ENCODE data around the gene ELAVL1.
"Not testable (repeated sequence)": the region's sequence is repeated elsewhere in the genome, so short reads cannot be mapped to it uniquely, and the experiment has no call there.

The ELAVL1 gene

GRCh38 chr19:8005534-8006256 is at the start of gene ELAVL1:
Gene ELAVL1 (minus strand): TSS chr19:8005641. CDS start chr19:7991815, 13,826 bp downstream.
- peak; percentile 78 to 86 for DNase-seq (ENCODE audit: extremely low read depth in 1 of 2, low read depth in 1 of 2)

GRCh38 chr19:8054169-8054568 is 48.7 kb upstream of the ELAVL1 start:
- no peak for DNase-seq (ENCODE audit: extremely low read depth in 1 of 2, low read depth in 1 of 2)

GRCh38 chr19:8052464-8052859 is 47.0 kb upstream of the ELAVL1 start, which contains the start of gene CCL25:
Gene CCL25 (plus strand): TSS chr19:8052760. CDS start chr19:8053050, 290 bp downstream.
- no peak for DNase-seq (ENCODE audit: extremely low read depth in 1 of 2, low read depth in 1 of 2)

DNA sequence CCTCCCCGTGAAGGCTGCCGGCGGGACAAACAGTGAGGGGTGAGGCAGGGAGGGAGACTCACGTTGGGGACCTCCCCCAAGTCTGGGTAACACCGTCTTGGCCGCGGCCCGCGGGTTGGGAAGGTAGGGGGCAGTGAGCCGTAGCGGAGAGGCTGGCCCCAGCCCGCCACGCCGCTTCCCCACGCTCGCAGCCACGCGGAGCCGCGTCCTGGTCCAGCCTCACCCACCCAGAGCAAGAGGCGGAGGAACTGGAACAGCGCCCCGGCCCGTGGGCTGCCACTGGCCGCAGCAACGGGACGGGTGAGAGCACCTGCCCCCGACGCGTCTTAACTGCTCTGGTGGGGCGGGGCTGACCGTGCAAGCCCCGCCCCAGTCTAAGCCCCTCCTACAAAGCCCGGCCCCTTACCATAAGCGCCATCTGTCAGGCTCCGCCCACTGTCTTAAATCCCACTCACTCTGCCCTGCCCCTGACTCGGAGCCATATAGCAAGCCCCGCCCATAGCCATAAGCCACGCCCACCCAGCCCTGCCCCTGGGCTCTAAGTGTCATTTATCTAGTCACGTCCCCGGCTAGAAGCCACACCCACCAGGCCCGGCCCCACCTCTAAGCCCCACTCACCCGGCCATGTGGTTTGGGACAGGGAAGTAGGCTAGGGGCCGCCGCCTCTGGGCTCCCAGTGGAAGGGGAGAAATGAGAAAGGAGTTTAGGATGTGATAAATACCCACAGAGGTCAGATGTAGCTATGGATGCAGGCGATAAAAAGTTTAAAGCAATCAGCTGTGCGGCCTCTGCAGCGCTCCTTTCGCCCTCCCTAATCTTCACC is 45.0 kb upstream of the ELAVL1 start:
- peak; percentile 79 to 91 for DNase-seq (ENCODE audit: extremely low read depth in 1 of 2, low read depth in 1 of 2)

DNA sequence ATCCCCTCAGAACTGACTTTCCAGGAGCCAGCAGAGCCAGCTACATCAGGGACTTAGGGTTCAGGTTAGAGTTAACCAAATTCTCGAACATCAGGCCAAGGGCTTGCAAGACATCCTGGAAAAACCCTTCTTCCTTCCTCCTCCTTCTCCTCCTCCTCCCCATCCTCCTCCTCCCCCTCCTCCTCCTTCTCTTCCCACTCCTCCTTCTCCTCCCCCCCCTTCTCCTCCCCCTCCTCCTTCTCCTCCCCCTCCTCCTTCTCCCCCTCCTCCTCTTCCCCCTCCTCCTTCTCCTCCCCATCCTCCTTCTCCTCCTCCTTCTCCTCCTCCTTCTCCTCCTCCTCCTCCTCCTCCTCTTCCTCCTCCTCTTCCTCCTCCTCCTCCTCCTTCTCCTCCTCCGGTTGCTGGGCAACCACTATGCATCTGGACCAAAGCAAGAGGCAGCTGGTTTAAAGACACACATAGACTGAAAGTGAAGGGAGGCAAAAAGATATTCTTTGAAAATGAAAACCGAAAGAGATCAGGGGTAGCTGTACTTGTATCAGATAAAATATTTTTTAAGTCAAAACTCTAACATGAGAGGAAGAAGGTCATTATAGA is 41.2 kb upstream of the ELAVL1 start:
- DNase-seq (ENCODE audit: extremely low read depth in 1 of 2, low read depth in 1 of 2): no peak

- no peak for DNase-seq (ENCODE audit: extremely low read depth in 1 of 2, low read depth in 1 of 2)
Measured at GRCh38 chr19:8045872-8046568, 40.6 kb upstream of the ELAVL1 start.

- no peak for DNase-seq (ENCODE audit: extremely low read depth in 1 of 2, low read depth in 1 of 2)
Measured at GRCh38 chr19:8044018-8044417, 38.6 kb upstream of the ELAVL1 start.

DNA sequence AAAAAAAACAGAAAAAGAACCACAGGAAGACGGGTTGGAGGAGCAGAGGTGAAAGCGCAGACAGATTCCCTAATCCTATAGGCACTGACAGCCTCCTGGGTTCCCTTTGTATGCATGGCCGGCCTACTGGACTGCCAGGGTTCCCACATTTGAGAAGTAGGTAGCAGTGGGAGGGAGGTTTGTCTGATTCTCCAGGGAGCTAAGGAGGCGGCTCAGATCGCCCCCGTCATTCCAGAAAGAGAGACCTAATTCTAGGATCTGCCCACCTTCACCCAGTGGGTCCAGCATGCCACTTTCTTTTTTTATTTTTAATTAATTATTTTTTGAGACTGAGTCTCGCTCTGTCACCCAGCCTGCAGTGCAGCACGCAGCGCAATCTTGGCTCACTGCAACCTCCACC is 37.5 kb upstream of the ELAVL1 start:
- no peak for DNase-seq (ENCODE audit: extremely low read depth in 1 of 2, low read depth in 1 of 2)

DNA sequence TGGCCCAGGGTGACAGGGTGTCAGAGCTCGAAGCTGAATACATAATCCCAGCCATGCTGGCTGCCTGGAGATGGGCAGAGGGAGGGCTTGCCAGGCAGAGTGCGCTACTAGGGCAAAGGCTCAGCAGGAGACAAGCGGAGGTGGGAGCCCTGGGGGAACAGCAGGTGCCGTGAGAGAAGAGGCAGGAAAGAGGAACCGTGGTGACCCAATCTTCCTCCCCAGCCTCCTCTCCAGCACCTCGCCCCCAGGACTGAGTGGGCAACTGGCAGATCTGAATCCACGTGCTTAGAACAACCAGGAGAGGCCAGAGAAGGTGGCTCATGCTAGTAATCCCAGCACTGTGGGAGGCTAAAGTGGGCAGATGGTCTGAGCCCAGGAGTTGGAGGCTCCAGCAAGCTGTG is 36.1 kb upstream of the ELAVL1 start:
- no peak for DNase-seq (ENCODE audit: extremely low read depth in 1 of 2, low read depth in 1 of 2)

- no peak for DNase-seq (ENCODE audit: extremely low read depth in 1 of 2, low read depth in 1 of 2)
Measured at GRCh38 chr19:8039231-8039630, 33.8 kb upstream of the ELAVL1 start.

GRCh38 chr19:8038815-8039214 is 33.4 kb upstream of the ELAVL1 start:
- no peak for DNase-seq (ENCODE audit: extremely low read depth in 1 of 2, low read depth in 1 of 2)

DNA sequence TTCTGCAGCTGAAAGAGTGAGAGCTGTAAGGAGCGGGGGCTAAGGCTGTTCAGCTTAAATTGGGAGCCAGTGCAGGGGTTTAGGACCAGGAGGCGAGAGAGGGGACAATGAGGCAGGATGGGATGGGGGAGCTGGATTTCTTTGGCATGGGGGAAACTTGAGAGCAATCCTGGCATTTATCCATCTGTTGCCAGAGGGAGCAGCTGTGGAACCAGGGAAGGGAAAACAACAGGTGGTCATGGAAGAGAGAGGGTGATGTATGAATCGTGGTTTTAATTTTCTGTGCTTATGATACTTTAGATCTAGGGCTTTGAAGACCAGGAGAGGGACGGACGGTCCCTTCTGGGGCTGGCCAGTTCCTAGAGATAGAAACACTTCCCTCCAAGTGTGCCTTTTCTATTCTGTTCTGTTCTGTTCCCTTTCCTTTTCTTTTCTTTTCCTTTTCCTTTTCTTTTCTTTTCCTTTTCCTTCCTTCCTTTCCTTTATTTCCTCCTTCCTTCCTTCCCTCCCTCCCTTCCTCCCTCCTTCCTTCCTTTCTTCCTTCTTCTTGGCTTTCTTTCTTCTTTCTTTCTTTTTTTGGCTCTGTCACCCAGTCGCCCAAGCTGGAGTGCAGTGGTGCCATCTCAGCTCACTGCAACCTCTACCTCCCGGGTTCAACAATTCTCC is 31.1 kb upstream of the ELAVL1 start:
- DNase-seq (ENCODE audit: extremely low read depth in 1 of 2, low read depth in 1 of 2): no peak

GRCh38 chr19:8034178-8034525 is 28.7 kb upstream of the ELAVL1 start:
- no peak for DNase-seq (ENCODE audit: extremely low read depth in 1 of 2, low read depth in 1 of 2)

DNA sequence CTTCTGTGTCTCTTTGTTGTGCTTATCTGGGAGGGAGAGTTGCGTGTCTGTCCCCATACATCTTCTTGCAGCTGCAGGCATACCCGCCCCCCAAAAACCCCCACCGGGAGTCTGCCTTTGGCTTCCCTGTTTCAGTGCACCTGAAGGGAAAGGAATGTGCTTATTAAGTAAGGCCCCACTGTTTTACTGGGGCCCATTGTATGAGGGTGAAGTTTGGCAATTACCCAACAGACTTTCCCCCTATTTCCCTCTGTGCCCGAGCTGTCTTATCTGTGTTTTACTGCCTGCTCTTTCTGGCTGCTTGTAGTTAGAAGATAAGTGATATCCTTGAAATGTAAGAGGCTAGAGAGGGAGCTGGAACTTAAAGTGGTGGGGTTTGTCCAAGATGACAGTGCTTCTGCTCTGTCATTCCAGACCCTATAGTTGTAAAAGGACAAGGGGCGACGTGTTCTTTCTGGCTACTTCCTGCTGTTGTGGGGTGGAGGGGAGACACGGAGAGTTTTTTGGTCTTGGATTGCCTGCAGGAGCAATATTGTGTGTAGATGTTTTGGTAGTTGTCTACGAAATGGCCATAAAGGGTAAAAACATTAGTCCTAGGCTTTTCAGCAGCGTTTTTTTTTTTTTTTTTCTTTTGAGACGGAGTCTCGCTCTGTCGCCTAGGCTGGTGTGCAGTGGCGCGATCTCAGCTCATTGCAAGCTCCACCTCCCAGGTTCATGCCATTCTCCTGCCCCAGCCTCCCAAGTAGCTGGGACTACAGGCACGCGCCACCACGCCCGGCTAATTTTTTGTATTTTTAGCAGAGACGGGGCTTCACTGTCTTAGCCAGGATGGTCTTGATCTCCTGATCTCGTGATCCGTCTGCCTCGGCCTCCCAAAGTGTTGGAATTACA is 28.1 kb upstream of the ELAVL1 start:
- DNase-seq (ENCODE audit: extremely low read depth in 1 of 2, low read depth in 1 of 2): not testable (repeated sequence)

GRCh38 chr19:8030960-8031359 is 25.5 kb upstream of the ELAVL1 start:
- DNase-seq (ENCODE audit: extremely low read depth in 1 of 2, low read depth in 1 of 2): no peak

GRCh38 chr19:8028951-8029491 is 23.6 kb upstream of the ELAVL1 start:
- DNase-seq (ENCODE audit: extremely low read depth in 1 of 2, low read depth in 1 of 2): no peak

DNA sequence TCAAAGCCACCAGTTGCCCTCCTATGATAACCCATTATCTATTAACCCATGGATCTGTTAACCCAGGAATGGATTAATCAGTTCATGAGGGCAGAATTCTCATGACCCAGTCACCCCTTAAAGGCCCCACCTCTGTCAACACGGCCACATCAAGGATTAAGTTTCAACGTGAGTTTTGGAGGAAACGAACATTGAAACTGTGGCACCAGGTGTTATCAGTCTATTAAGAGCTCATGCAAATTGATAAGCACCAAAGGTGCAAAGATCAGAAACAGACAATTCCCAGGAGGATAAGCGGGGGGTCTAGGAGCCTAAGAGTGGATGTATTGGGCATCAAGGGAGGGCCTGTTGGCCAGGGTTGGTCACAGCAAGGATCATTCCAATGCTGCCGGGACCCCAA is 19.9 kb upstream of the ELAVL1 start:
- no peak for DNase-seq (ENCODE audit: extremely low read depth in 1 of 2, low read depth in 1 of 2)

GRCh38 chr19:8024256-8024655 is 18.8 kb upstream of the ELAVL1 start:
- not testable (repeated sequence) for DNase-seq (ENCODE audit: extremely low read depth in 1 of 2, low read depth in 1 of 2)

GRCh38 chr19:8023371-8023770 is 17.9 kb upstream of the ELAVL1 start:
- no peak for DNase-seq (ENCODE audit: extremely low read depth in 1 of 2, low read depth in 1 of 2)

Data from stimulated activated CD8-positive, alpha-beta memory T cell treated with anti-CD3 and anti-CD28 coated beads, Interleukin-7, amount 100 ng/mL, for 48 hours (primary cell).